Activated B cell treated with CpG ODN at 0.5 μM for 24 hours (primary cell): ENCODE results near the gene COPS9. TPM values are rescaled to one million over a fixed set of nuclear protein-coding genes. Genes with fewer than 3 reads are reported as not detected.

ENCODE experiments used
- ATAC-seq: fragments of 200-7000 bp; cut with Tn5 transposase; one replicate; pipeline ENCODE4 v1.10.0; 2021; ENCODE audit warnings: low read depth, mild to moderate bottlenecking, moderate library complexity
- CTCF ChIA-PET: fragments of 350-600 bp; sonication (Branson Sonifier 250); formaldehyde crosslinking; loops from one replicate; lab custom pipeline; 2021; ENCODE audit warnings: antibody characterized with exemption; lab: Charles Lee
- POLR2A ChIA-PET: fragments of 350-600 bp; sonication (Branson Sonifier 250); formaldehyde crosslinking; loops from one replicate; lab custom pipeline; 2021; ENCODE audit warnings: antibody characterized with exemption; lab: Charles Lee
- DNase-seq: peaks from one replicate; pipeline ENCODE4 v3.0.0; 2022
- H3K27ac Mint-ChIP-seq: one replicate; pipeline ENCODE4 v1.8.0; 2020; ENCODE audit warnings: mixed read lengths
- H3K27me3 Mint-ChIP-seq: one replicate; pipeline ENCODE4 v1.8.0; 2021; ENCODE audit warnings: mixed read lengths
- H3K36me3 Mint-ChIP-seq: one replicate; pipeline ENCODE4 v1.8.0; 2021; ENCODE audit warnings: low read depth, mixed read lengths
- H3K4me1 Mint-ChIP-seq: one replicate; pipeline ENCODE4 v1.8.0; 2021; ENCODE audit warnings: mixed read lengths
- H3K4me3 Mint-ChIP-seq: one replicate; pipeline ENCODE4 v1.8.0; 2020; ENCODE audit warnings: mild to moderate bottlenecking, mixed read lengths
- H3K9me3 Mint-ChIP-seq: one replicate; pipeline ENCODE4 v1.8.0; 2020; ENCODE audit warnings: mixed read lengths
- CTCF ChIP-seq: fragments of 200-600 bp; IDR thresholded peaks from one replicate; pipeline ENCODE4 v1.8.0; 2022; ENCODE audit warnings: antibody characterized with exemption, mild to moderate bottlenecking
- intact Hi-C: fragments of 100-400 bp; cut with micrococcal nuclease; formaldehyde crosslinking; loops from one replicate; pipeline ENCODE4 v1.15.1; 2024
- total RNA-seq: library from RNA; stranded (reverse); gene quantifications from 2 replicates; pipeline ENCODE4 v1.2.3, GENCODE V29; 2022

COPS9 gene
- total RNA-seq, 1 donor from 2014 or later, result 78.6 TPM

DNA sequence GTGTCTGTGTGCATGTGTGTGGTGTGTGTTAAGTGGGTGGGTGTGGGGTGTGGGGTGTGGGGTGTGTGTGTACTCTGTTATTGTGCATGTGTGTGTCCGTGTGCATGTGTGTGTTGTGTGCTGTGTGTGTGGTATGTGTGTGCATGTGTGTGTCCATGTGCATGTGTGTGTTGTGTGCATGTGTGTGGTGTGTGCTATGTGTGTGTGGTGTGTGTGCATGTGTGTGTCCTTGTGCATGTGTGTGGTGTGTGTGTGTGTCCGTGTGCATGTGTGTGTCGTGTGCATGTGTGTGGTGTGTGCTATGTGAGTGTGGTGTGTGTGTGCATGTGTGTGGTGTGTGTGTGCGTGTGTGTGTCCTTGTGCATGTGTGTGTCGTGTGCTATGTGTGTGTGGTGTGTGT, 11.3 kb upstream of the COPS9 start:
- ChIA-PET POLR2A (no interaction called here), CTCF (no interaction called here)
- Mint-ChIP-seq H3K9me3 (no peaks in the 10 kb centered on the region), H3K4me3 (no peak overlapping the region), H3K27me3 (peaks cover 14% of the 10 kb centered on the region), H3K27ac (no peak overlapping the region), H3K4me1 (peaks cover 1% of the 10 kb centered on the region), H3K36me3 (no peaks in the 10 kb centered on the region)
- TF ChIP-seq CTCF, result no peak
- DNase-seq (no peak), ATAC-seq (no peak)
- intact Hi-C loops, result loop anchor here (10.0 kb wide), 1 partner anchor 1013 kb away; no protein-coding TSS in a partner anchor

GRCh38 chr2:240146627-240147278, 10.6 kb upstream of the COPS9 start:
- POLR2A ChIA-PET, result no interaction called here
- DNase-seq (no peak), ATAC-seq (no peak)
- Mint-ChIP-seq H3K27ac (no peak overlapping the region), H3K27me3 (peaks cover 17% of the 10 kb centered on the region), H3K4me3 (no peak overlapping the region), H3K9me3 (no peaks in the 10 kb centered on the region), H3K4me1 (peaks cover 1% of the 10 kb centered on the region), H3K36me3 (no peaks in the 10 kb centered on the region)
- TF ChIP-seq CTCF, result no peak
- CTCF ChIA-PET, result no interaction called here
- intact Hi-C loops, result loop anchor here (10.0 kb wide), 1 partner anchor 1012 kb away; no protein-coding TSS in a partner anchor

GRCh38 chr2:240146141-240146561, 10.0 kb upstream of the COPS9 start:
- intact Hi-C loops, result loop anchor here (10.0 kb wide), 1 partner anchor 1011 kb away; no protein-coding TSS in a partner anchor
- ATAC-seq, result no peak
- no peaks in the 10 kb centered on the region for H3K36me3 Mint-ChIP-seq
- H3K9me3 Mint-ChIP-seq, result no peaks in the 10 kb centered on the region
- no peak for DNase-seq
- ChIA-PET POLR2A (no interaction called here), CTCF (interaction anchor here (8.1 kb wide), 1 partner anchor 86 kb away, joined by 106 read pairs; no protein-coding TSS in a partner anchor)
- peaks cover 14% of the 10 kb centered on the region for H3K27me3 Mint-ChIP-seq
- H3K27ac Mint-ChIP-seq, result no peak overlapping the region
- TF ChIP-seq CTCF, result no peak
- no peak overlapping the region for H3K4me3 Mint-ChIP-seq
- H3K4me1 Mint-ChIP-seq, result peaks cover 1% of the 10 kb centered on the region

GRCh38 chr2:240145461-240145860, 9.4 kb upstream of the COPS9 start:
- POLR2A ChIA-PET, result no interaction called here
- H3K4me1 Mint-ChIP-seq, result peaks cover 1% of the 10 kb centered on the region
- H3K9me3 Mint-ChIP-seq, result no peaks in the 10 kb centered on the region
- intact Hi-C loops, result loop anchor here (10.0 kb wide), 1 partner anchor 1011 kb away; no protein-coding TSS in a partner anchor
- CTCF ChIA-PET, result interaction anchor here (8.1 kb wide), 1 partner anchor 85 kb away, joined by 106 read pairs; no protein-coding TSS in a partner anchor
- no peak overlapping the region for H3K4me3 Mint-ChIP-seq
- no peak for ATAC-seq
- DNase-seq, result no peak
- no peak overlapping the region for H3K27ac Mint-ChIP-seq
- no peaks in the 10 kb centered on the region for H3K36me3 Mint-ChIP-seq
- peaks cover 16% of the 10 kb centered on the region for H3K27me3 Mint-ChIP-seq
- no peak for TF ChIP-seq CTCF

GRCh38 chr2:240144649-240145261, 8.7 kb upstream of the COPS9 start:
- no peak for DNase-seq
- no peaks in the 10 kb centered on the region for H3K9me3 Mint-ChIP-seq
- TF ChIP-seq CTCF, result no peak
- H3K4me1 Mint-ChIP-seq, result peaks cover 1% of the 10 kb centered on the region
- H3K27ac Mint-ChIP-seq, result no peak overlapping the region
- POLR2A ChIA-PET, result no interaction called here
- peaks cover 15% of the 10 kb centered on the region for H3K27me3 Mint-ChIP-seq
- intact Hi-C loops, result loop anchor here (1.0 to 10.0 kb wide), 3 partner anchors 83 to 1357 kb away; no protein-coding TSS in a partner anchor
- CTCF ChIA-PET, result interaction anchor here (1.1 to 8.1 kb wide), 3 partner anchors 81 to 1111 kb away, joined by 6 to 106 read pairs (median 9); no protein-coding TSS in a partner anchor
- no peak overlapping the region for H3K4me3 Mint-ChIP-seq
- no peaks in the 10 kb centered on the region for H3K36me3 Mint-ChIP-seq
- no peak for ATAC-seq
